ENCODE results near the gene VBP1. TPM values are rescaled to one million over a fixed set of nuclear protein-coding genes. Genes with fewer than 3 reads are reported as not detected.
"Not testable (repeated sequence)": the region's sequence is repeated elsewhere in the genome, so short reads cannot be mapped to it uniquely, and the experiment has no call there.

The VBP1 gene
- polyA plus RNA-seq, 12 donors = 37.9 to 79.7 (median 73.4) TPM; not detected in 1

- no peak for DNase-seq
These were observed 43.5 kb downstream of the VBP1 start for GRCh38 chrX:155259752-155260151.

- DNase-seq = no peak
These were observed 46.9 kb downstream of the VBP1 start for GRCh38 chrX:155262970-155263754.

GRCh38 chrX:155263854-155264628 lies 47.8 kb downstream of the VBP1 start, which contains the start of gene RAB39B:
Gene RAB39B (minus strand): TSS chrX:155264491. CDS start chrX:155264288, 203 bp downstream.
- peak; percentile 8 for DNase-seq

- no peak for DNase-seq
These were observed 50.2 kb downstream of the VBP1 start for GRCh38 chrX:155266439-155266838.

- DNase-seq = not testable (repeated sequence)
These were observed 51.7 kb downstream of the VBP1 start for GRCh38 chrX:155267995-155268394.

- DNase-seq = no peak
These were observed 54.7 kb downstream of the VBP1 start for GRCh38 chrX:155270969-155271368.

- DNase-seq = no peak
These were observed 63.6 kb downstream of the VBP1 start for GRCh38 chrX:155279873-155280272.

Other genes starting within 250 kb of the VBP1 start
- 1 to 10 TPM in 11 of 12 donors, not detected in 1; 1.8 to 8.4 (median 5.4) TPM for gene F8, start 193.7 kb upstream of the VBP1 start, polyA plus RNA-seq (ENCODE audit: insufficient read length in 12 of 12)
- gene FUNDC2, start 189.6 kb upstream of the VBP1 start, polyA plus RNA-seq (ENCODE audit: insufficient read length in 12 of 12) = 100 to 1,000 TPM in 9 of 12 donors, 10 to 100 TPM in 2, not detected in 1; 97.6 to 157 (median 139) TPM
- gene CMC4, start 145.3 kb upstream of the VBP1 start, polyA plus RNA-seq (ENCODE audit: insufficient read length in 12 of 12) = 10 to 100 TPM in 2 of 12 donors, 1 to 10 TPM in 9, not detected in 1; 4.7 to 14.1 (median 8.0) TPM
- gene MTCP1, start 145.3 kb upstream of the VBP1 start, polyA plus RNA-seq (ENCODE audit: insufficient read length in 12 of 12) = 10 to 100 TPM in 10 of 12 donors, not detected in 2; 13.2 to 21.0 (median 17.5) TPM
- 10 to 100 TPM in 11 of 12 donors, not detected in 1; 15.4 to 19.8 (median 17.3) TPM for gene BRCC3, start 145.0 kb upstream of the VBP1 start, polyA plus RNA-seq (ENCODE audit: insufficient read length in 12 of 12)
- gene RAB39B, start 48.0 kb downstream of the VBP1 start, polyA plus RNA-seq (ENCODE audit: insufficient read length in 12 of 12) = under 1 TPM in 10 of 12 donors, not detected in 2; 0.39 to 0.72 (median 0.49) TPM
- 10 to 100 TPM in 1 of 12 donors, 1 to 10 TPM in 9, not detected in 2; 3.1 to 10.4 (median 4.6) TPM for gene CLIC2, start 118.2 kb downstream of the VBP1 start, polyA plus RNA-seq (ENCODE audit: insufficient read length in 12 of 12)
- not detected for gene F8A2, start 165.6 kb downstream of the VBP1 start, polyA plus RNA-seq (ENCODE audit: insufficient read length in 12 of 12)
- gene F8A3, start 242.2 kb downstream of the VBP1 start, polyA plus RNA-seq (ENCODE audit: insufficient read length in 12 of 12) = 10 to 100 TPM in 1 of 12 donors, 1 to 10 TPM in 8, under 1 TPM in 1, not detected in 2; 0.32 to 13.1 (median 5.2) TPM